ENCODE measurements around the gene HAAO.

- TF ChIP-seq CTCF (conservative IDR thresholded peaks at IDR 0.05; ENCODE audit: low read length): no peak
- no peak for TF ChIP-seq EZH2phosphoT487 (IDR thresholded peaks at IDR 0.05; ENCODE audit: borderline replicate concordance)
These were observed 41.8 kb upstream of the HAAO start for GRCh38 chr2:42834161-42834560.
